ENCODE data around the gene RPL28. TPM values are rescaled to one million over a fixed set of nuclear protein-coding genes. Genes with fewer than 3 reads are reported as not detected.

RPL28 gene
- total RNA-seq, 1 experiment from 2014 or later = 2,505 TPM

DNA sequence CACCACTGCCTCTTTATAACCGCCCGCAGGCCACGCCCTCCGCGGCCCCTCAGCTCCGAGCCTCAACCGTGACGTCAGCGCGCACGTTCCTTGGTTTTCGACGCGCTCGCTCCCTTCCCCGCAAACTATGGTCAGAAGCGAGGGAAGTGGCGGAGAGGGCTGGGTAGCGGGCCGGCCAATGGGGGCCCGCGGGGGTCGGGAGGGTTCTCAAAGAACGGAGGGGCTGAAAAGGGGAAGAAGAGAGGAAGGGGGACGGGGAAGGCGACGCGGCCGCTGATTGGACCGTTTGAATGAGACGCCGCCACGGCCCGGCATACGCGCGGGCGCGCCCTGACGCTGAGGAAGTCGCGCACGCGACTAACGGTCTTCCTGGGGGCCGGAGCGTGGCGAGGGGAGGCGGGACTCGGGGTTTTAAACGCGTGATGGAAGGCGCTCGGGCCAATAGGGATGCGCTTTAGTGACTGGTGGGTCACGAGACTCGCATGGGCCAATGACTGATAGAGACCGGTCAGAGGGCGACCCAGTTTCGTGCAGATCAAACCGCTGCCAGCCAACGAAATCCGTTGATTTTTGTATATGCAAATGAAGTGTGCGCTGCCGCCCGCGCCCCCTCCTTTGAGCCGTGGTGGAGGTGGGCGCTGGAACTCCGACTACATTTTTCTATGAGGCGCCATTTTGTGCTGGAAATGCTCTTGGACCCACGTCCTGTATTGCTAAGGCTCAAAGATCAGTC, 22.2 kb downstream of the RPL28 start:
- peaks cover 22% of the 10 kb centered on the region for H3K9me3 Mint-ChIP-seq
- peaks cover 36% of the 10 kb centered on the region for H3K27me3 Mint-ChIP-seq (ENCODE audit: low read depth)
- DNase-seq (ENCODE audit: low spot score) (peak; percentile 96), ATAC-seq (peak; percentile 97)
- peaks cover 31% of the 10 kb centered on the region for H3K4me1 Mint-ChIP-seq
- ChIA-PET CTCF (interaction anchor here (1.0 to 2.5 kb wide), 4 partner anchors 10 to 247 kb away, joined by 3 to 11 read pairs (median 4); no protein-coding TSS in a partner anchor), POLR2A (interaction anchor here (0.6 to 2.3 kb wide), 13 partner anchors 12 to 251 kb away, joined by 3 to 8 read pairs (median 4); partner anchors contain the start of genes FIZ1, KMT5C and TMEM238)
- peaks cover 45% of the 10 kb centered on the region for H3K36me3 Mint-ChIP-seq
- H3K4me3 Mint-ChIP-seq = peak overlapping the region; percentile 88
- peak overlapping the region; percentile 92 for H3K27ac Mint-ChIP-seq
- TF ChIP-seq JUN (CRISPR knock-in tag; IDR thresholded peaks at IDR 0.05) (0 out of 2 replicates have a peak, but pooled peaks have one; percentile 2), ZNF396 (CRISPR knock-in tag; IDR thresholded peaks at IDR 0.05; ENCODE audit: borderline replicate concordance) (no peak), ATF1 (CRISPR knock-in tag; IDR thresholded peaks at IDR 0.05) (no peak), SMAD4 (CRISPR knock-in tag; IDR thresholded peaks at IDR 0.05) (no peak), PRRX2 (CRISPR knock-in tag; IDR thresholded peaks at IDR 0.05) (no peak), ZNF121 (CRISPR knock-in tag; IDR thresholded peaks at IDR 0.05) (no peak), ZNF671 (CRISPR knock-in tag; IDR thresholded peaks at IDR 0.05) (no peak), TEAD1 (CRISPR knock-in tag; IDR thresholded peaks at IDR 0.05) (peak; percentile 40; the same call in 1 of the 2 replicates), NFE2L1 (CRISPR knock-in tag; IDR thresholded peaks at IDR 0.05) (peak; percentile 58; the same call in 1 of the 2 replicates), NR2C2 (CRISPR knock-in tag; IDR thresholded peaks at IDR 0.05) (peak; percentile 62; the same call in 1 of the 2 replicates), OVOL2 (CRISPR knock-in tag; IDR thresholded peaks at IDR 0.05; ENCODE audit: borderline replicate concordance) (no peak)
- TF ChIP-seq, protein P1, sequence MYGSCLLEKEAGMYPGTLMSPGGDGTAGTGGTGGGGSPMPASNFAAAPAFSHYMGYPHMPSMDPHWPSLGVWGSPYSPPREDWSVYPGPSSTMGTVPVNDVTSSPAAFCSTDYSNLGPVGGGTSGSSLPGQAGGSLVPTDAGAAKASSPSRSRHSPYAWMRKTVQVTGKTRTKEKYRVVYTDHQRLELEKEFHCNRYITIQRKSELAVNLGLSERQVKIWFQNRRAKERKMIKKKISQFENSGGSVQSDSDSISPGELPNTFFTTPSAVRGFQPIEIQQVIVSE (CRISPR knock-in tag; IDR thresholded peaks at IDR 0.05; ENCODE audit: borderline replicate concordance) = no peak
- TF ChIP-seq, protein P2, sequence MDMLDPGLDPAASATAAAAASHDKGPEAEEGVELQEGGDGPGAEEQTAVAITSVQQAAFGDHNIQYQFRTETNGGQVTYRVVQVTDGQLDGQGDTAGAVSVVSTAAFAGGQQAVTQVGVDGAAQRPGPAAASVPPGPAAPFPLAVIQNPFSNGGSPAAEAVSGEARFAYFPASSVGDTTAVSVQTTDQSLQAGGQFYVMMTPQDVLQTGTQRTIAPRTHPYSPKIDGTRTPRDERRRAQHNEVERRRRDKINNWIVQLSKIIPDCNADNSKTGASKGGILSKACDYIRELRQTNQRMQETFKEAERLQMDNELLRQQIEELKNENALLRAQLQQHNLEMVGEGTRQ (CRISPR knock-in tag; IDR thresholded peaks at IDR 0.05) = peak; percentile 94
- TF ChIP-seq, protein P3, sequence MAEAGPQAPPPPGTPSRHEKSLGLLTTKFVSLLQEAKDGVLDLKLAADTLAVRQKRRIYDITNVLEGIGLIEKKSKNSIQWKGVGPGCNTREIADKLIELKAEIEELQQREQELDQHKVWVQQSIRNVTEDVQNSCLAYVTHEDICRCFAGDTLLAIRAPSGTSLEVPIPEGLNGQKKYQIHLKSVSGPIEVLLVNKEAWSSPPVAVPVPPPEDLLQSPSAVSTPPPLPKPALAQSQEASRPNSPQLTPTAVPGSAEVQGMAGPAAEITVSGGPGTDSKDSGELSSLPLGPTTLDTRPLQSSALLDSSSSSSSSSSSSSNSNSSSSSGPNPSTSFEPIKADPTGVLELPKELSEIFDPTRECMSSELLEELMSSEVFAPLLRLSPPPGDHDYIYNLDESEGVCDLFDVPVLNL (CRISPR knock-in tag; IDR thresholded peaks at IDR 0.05; ENCODE audit: borderline replicate concordance, low read depth) = peak; percentile 71; the same call in 1 of the 2 replicates
- TF ChIP-seq, protein P4, sequence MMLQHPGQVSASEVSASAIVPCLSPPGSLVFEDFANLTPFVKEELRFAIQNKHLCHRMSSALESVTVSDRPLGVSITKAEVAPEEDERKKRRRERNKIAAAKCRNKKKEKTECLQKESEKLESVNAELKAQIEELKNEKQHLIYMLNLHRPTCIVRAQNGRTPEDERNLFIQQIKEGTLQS (CRISPR knock-in tag; conservative IDR thresholded peaks at IDR 0.05) = no peak
- TF ChIP-seq, protein P5, sequence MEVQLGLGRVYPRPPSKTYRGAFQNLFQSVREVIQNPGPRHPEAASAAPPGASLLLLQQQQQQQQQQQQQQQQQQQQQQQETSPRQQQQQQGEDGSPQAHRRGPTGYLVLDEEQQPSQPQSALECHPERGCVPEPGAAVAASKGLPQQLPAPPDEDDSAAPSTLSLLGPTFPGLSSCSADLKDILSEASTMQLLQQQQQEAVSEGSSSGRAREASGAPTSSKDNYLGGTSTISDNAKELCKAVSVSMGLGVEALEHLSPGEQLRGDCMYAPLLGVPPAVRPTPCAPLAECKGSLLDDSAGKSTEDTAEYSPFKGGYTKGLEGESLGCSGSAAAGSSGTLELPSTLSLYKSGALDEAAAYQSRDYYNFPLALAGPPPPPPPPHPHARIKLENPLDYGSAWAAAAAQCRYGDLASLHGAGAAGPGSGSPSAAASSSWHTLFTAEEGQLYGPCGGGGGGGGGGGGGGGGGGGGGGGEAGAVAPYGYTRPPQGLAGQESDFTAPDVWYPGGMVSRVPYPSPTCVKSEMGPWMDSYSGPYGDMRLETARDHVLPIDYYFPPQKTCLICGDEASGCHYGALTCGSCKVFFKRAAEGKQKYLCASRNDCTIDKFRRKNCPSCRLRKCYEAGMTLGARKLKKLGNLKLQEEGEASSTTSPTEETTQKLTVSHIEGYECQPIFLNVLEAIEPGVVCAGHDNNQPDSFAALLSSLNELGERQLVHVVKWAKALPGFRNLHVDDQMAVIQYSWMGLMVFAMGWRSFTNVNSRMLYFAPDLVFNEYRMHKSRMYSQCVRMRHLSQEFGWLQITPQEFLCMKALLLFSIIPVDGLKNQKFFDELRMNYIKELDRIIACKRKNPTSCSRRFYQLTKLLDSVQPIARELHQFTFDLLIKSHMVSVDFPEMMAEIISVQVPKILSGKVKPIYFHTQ (CRISPR knock-in tag; IDR thresholded peaks at IDR 0.05) = no peak
- TF ChIP-seq, protein P6, sequence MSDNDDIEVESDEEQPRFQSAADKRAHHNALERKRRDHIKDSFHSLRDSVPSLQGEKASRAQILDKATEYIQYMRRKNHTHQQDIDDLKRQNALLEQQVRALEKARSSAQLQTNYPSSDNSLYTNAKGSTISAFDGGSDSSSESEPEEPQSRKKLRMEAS (CRISPR knock-in tag; IDR thresholded peaks at IDR 0.05) = peak; percentile 100
- TF ChIP-seq, protein P7, sequence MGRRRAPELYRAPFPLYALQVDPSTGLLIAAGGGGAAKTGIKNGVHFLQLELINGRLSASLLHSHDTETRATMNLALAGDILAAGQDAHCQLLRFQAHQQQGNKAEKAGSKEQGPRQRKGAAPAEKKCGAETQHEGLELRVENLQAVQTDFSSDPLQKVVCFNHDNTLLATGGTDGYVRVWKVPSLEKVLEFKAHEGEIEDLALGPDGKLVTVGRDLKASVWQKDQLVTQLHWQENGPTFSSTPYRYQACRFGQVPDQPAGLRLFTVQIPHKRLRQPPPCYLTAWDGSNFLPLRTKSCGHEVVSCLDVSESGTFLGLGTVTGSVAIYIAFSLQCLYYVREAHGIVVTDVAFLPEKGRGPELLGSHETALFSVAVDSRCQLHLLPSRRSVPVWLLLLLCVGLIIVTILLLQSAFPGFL (CRISPR knock-in tag; IDR thresholded peaks at IDR 0.05; ENCODE audit: borderline replicate concordance) = no peak
- TF ChIP-seq, protein P8, sequence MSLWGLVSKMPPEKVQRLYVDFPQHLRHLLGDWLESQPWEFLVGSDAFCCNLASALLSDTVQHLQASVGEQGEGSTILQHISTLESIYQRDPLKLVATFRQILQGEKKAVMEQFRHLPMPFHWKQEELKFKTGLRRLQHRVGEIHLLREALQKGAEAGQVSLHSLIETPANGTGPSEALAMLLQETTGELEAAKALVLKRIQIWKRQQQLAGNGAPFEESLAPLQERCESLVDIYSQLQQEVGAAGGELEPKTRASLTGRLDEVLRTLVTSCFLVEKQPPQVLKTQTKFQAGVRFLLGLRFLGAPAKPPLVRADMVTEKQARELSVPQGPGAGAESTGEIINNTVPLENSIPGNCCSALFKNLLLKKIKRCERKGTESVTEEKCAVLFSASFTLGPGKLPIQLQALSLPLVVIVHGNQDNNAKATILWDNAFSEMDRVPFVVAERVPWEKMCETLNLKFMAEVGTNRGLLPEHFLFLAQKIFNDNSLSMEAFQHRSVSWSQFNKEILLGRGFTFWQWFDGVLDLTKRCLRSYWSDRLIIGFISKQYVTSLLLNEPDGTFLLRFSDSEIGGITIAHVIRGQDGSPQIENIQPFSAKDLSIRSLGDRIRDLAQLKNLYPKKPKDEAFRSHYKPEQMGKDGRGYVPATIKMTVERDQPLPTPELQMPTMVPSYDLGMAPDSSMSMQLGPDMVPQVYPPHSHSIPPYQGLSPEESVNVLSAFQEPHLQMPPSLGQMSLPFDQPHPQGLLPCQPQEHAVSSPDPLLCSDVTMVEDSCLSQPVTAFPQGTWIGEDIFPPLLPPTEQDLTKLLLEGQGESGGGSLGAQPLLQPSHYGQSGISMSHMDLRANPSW (CRISPR knock-in tag; conservative IDR thresholded peaks at IDR 0.05; ENCODE audit: low read depth) = no peak
- TF ChIP-seq, protein P9, sequence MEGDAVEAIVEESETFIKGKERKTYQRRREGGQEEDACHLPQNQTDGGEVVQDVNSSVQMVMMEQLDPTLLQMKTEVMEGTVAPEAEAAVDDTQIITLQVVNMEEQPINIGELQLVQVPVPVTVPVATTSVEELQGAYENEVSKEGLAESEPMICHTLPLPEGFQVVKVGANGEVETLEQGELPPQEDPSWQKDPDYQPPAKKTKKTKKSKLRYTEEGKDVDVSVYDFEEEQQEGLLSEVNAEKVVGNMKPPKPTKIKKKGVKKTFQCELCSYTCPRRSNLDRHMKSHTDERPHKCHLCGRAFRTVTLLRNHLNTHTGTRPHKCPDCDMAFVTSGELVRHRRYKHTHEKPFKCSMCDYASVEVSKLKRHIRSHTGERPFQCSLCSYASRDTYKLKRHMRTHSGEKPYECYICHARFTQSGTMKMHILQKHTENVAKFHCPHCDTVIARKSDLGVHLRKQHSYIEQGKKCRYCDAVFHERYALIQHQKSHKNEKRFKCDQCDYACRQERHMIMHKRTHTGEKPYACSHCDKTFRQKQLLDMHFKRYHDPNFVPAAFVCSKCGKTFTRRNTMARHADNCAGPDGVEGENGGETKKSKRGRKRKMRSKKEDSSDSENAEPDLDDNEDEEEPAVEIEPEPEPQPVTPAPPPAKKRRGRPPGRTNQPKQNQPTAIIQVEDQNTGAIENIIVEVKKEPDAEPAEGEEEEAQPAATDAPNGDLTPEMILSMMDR (IDR thresholded peaks at IDR 0.05) = no peak
- TF ChIP-seq, protein P10, sequence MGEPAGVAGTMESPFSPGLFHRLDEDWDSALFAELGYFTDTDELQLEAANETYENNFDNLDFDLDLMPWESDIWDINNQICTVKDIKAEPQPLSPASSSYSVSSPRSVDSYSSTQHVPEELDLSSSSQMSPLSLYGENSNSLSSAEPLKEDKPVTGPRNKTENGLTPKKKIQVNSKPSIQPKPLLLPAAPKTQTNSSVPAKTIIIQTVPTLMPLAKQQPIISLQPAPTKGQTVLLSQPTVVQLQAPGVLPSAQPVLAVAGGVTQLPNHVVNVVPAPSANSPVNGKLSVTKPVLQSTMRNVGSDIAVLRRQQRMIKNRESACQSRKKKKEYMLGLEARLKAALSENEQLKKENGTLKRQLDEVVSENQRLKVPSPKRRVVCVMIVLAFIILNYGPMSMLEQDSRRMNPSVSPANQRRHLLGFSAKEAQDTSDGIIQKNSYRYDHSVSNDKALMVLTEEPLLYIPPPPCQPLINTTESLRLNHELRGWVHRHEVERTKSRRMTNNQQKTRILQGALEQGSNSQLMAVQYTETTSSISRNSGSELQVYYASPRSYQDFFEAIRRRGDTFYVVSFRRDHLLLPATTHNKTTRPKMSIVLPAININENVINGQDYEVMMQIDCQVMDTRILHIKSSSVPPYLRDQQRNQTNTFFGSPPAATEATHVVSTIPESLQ (CRISPR knock-in tag; IDR thresholded peaks at IDR 0.05) = no peak
